GM06990 (cell line): ENCODE measurements around the gene SNX6.
A peak's percentile ranks its signal among the peaks of the same experiment; 100 is the strongest.
"Not testable (repeated sequence)": the region's sequence is repeated elsewhere in the genome, so short reads cannot be mapped to it uniquely, and the experiment has no call there.

ENCODE experiments used
- DNase-seq: peaks from one replicate; pipeline ENCODE4 v3.0.0-alpha.2; 2011; ENCODE audit not compliant: insufficient read length; ENCODE audit errors: extremely low read depth
- H3K27me3 ChIP-seq: replicated peaks from 2 replicates; pipeline ENCODE4 v1.6.0; 2011; ENCODE audit warnings: low read length; ENCODE audit not compliant: control insufficient read depth, insufficient read depth
- H3K36me3 ChIP-seq: 2 replicates; pipeline ENCODE4 v1.5.1; 2011; ENCODE audit warnings: low read length; ENCODE audit not compliant: control insufficient read depth, insufficient read depth
- H3K4me3 ChIP-seq: replicated peaks from 2 replicates; pipeline ENCODE4 v1.5.1; 2011; ENCODE audit warnings: low read depth, mild to moderate bottlenecking, control low read depth, low read length
- CTCF ChIP-seq: IDR thresholded peaks from 2 replicates; pipeline ENCODE4 v1.5.1; 2011; ENCODE audit warnings: low read length, control low read depth, mild to moderate bottlenecking, inconsistent platforms; ENCODE audit not compliant: insufficient read depth, poor library complexity, severe bottlenecking

Gene SNX6

DNA sequence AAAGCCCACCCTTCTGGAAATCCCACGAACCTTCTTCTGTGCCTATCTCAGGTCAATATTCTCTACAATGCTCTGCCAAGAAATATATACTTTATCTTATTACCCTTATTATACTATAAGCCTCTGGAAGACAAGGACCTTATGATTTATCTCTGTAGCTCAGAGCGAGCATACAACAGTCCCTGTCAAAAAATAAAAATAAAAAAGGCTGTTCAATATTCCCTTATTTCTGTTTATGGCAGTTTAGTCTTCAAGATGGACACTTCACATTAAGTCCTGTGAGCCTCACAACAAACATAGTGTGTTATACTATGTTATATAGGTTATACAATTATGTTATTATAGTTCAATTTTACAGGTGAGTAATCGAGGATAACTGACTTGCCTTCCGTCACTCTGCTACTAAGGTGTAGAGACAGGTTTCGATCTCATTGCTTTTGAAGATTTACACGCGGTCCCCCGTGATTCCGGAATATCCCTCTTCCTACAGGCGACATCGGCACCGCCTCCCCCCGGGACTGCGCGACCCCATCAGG lies 91.0 kb downstream of the SNX6 start:
- TF ChIP-seq CTCF, result no peak
- DNase-seq, result no peak
- Histone ChIP-seq H3K36me3 (peaks cover 2% of the 10 kb centered on the region; the same call in 1 of the 2 replicates), H3K27me3 (no peaks in the 10 kb centered on the region), H3K4me3 (peak overlapping the region; percentile 94)

DNA sequence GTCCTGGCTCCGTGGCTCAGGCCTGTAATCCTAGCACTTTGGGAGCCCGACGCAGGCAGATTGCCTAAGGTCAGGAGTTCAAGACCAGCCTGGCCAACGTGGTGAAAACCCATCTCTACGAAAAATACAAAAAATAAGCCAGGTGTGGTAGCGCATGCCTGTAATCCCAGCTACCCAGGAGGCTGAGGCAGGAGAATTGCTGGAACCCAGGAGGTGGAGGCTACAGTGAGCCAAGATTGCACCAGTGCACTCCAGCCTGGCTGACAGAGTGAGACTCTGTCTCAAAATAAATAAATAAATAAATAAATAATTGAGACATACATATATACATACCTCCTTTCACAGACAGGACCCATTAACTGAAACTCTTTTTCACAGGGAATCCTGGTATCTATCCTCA lies 91.9 kb downstream of the SNX6 start:
- H3K27me3 ChIP-seq, H3K4me3 ChIP-seq, H3K36me3 ChIP-seq, DNase-seq: not testable (repeated sequence)

DNA sequence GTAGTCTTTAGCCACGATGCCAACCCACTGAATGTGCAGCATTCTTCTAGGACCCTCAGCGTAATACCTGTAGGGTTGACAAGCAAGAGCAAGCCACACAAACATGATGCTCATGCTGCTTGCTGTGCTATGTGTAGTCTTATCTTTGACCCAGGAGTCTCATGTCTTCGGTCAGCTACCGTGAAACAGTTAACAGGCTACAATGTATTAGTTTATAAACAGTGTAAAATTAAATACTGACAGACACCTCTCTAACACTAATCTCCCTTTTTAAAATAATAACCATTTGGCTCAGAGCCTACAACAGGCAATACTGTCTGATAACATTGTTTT lies 92.3 kb downstream of the SNX6 start:
- H3K27me3 ChIP-seq, result no peaks in the 10 kb centered on the region
- DNase-seq, result no peak
- no peak for TF ChIP-seq CTCF
- no peak overlapping the region for H3K4me3 ChIP-seq
- H3K36me3 ChIP-seq, result peaks cover 2% of the 10 kb centered on the region

GRCh38 chr14:34536951-34537676 lies 92.8 kb downstream of the SNX6 start:
- peaks cover 2% of the 10 kb centered on the region for H3K36me3 ChIP-seq
- no peak for TF ChIP-seq CTCF
- H3K4me3 ChIP-seq, result no peak overlapping the region
- no peak for DNase-seq
- no peaks in the 10 kb centered on the region for H3K27me3 ChIP-seq

- H3K36me3 ChIP-seq, result peaks cover 4% of the 10 kb centered on the region
- no peak overlapping the region for H3K4me3 ChIP-seq
- DNase-seq, result no peak
- no peak for TF ChIP-seq CTCF
- no peaks in the 10 kb centered on the region for H3K27me3 ChIP-seq
These were observed 102.4 kb downstream of the SNX6 start for GRCh38 chr14:34527591-34527990.

DNA sequence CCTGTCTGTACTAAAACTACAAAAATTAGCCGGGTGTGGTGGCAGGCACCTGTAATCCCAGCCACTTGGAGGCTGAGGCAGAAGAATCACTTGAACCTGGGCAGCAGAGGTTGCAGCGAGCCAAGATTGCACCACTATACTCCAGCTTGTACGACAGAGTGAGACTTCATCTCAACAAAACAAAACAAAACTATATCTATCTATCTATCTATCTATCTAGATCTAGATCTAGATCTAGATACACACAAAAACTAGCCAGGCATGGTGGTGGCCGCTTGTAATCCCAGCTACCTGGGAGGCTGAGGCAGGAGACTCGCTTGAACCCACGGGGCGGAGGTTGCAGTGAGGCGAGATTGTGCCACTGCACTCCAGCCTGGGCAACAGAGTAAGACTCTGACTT lies 105.7 kb downstream of the SNX6 start:
- not testable (repeated sequence) for H3K4me3 ChIP-seq, H3K27me3 ChIP-seq, H3K36me3 ChIP-seq, DNase-seq

- H3K36me3 ChIP-seq, result peaks cover 6% of the 10 kb centered on the region
These were observed 107.5 kb downstream of the SNX6 start for GRCh38 chr14:34522496-34522895.

DNA sequence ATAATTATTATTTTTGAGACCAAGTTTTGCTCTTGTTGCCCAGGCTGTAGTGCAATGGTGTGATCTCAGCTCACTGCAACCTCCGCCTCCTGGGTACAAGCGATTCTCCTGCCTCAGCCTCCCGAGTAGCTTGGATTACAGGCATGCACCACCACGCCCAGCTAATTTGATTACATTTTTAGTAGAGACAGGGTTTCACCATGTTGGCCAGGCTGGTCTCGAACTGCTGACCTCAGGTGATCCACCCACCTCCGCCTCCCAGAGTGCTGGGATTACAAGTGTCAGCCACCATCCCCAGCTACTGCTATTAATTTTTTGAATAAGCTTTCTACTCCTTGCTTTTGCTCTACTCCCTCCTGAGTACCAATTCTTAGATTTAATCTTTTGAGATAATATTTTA lies 108.9 kb downstream of the SNX6 start:
- H3K27me3 ChIP-seq, H3K36me3 ChIP-seq, H3K4me3 ChIP-seq, DNase-seq: not testable (repeated sequence)

More at GRCh38 chr14:34522496-34522895, 107.5 kb downstream of the SNX6 start:
- H3K27me3 ChIP-seq, result no peaks in the 10 kb centered on the region
- TF ChIP-seq CTCF, result no peak
- DNase-seq, result no peak
- H3K4me3 ChIP-seq, result no peak overlapping the region

- H3K36me3 ChIP-seq, H3K27me3 ChIP-seq, DNase-seq, H3K4me3 ChIP-seq: not testable (repeated sequence)
These were observed 109.5 kb downstream of the SNX6 start for GRCh38 chr14:34520304-34520970.
